Stimulated activated CD8-positive, alpha-beta memory T cell treated with anti-CD3 and anti-CD28 coated beads, Interleukin-7, amount 100 ng/mL, for 24 hours (primary cell): ENCODE measurements around the gene ACKR1.
A peak's percentile ranks its signal among the peaks of the same experiment; 100 is the strongest.

Experiments
- DNase-seq: peaks from one replicate; pipeline ENCODE4 v3.0.0-alpha.2; 2020; ENCODE audit warnings: low read depth

Gene ACKR1

DNA sequence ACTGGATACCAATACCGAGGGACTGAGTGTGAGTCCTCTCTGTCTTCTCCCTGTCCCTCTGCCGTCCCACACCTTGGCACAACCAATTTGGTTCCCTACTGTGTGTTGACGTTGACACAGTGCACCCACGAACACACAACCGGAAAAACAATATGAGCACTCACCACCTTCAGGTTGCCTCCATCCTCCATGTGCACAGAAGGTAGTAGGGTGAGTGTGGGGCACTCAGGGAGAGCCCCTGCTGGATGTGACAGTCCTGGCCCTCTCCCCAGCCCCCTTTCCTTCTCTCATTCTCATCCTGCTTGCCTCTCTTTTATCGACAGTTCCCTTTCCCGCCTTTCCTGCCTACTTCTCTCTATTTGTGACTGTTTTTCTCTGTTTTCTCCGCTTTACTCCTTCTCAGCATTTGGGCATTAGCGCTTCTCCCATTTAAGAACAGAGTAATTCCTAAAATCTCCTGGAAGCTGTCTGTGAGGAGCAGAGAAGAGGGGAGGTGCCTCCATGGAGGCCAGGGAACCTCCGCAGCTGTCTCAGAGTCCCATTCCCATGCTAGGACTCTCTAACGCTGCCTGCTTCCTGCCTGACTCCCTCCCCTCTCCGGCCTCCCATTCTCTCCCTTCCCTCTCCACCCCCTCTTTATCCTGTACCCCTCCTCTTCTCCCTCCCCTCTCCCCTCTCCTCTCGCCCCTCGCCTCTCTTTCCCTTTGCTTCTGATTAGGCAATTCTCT lies 16.9 kb upstream of the ACKR1 start:
- DNase-seq = no peak

DNA sequence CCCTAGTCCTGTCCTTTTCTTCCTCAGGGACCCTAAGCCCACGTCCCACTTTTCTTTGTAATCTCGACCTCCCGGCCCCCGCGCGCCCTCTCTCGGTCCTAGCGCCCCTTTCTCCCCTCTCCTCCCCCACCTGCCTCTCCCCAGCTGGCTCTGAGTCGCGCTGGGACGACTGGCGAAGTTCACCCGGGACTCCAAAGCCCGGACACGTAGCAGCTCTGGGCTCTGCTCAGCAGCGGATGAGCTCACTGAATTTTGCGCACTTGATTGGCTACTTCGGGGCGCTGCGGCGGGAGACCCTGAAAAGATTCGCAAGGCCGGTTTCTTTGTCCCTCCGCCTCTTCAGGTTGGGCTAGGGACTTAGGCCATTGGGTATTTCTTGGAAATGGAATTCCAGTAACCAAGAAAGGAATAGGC lies 16.3 kb upstream of the ACKR1 start:
- DNase-seq = no peak

DNA sequence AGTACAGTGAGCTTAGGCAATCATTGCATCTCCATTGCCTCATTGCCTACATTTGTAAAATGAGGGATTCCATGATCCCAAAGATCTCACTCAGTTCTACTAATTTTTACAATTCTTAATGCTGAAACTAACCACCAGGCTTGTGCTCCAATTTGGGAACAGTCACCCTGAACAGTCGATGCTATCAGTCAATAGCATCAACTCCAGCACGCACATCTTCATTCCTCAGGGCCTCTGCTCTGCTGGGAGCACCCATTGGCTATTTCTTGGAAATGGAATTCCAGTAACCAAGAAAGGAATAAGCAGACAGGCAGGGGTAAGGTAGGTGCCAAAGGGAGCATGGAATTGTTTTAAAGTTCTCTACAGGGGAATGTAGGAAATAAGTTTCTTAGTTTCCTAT lies 14.2 kb upstream of the ACKR1 start:
- no peak for DNase-seq

DNA sequence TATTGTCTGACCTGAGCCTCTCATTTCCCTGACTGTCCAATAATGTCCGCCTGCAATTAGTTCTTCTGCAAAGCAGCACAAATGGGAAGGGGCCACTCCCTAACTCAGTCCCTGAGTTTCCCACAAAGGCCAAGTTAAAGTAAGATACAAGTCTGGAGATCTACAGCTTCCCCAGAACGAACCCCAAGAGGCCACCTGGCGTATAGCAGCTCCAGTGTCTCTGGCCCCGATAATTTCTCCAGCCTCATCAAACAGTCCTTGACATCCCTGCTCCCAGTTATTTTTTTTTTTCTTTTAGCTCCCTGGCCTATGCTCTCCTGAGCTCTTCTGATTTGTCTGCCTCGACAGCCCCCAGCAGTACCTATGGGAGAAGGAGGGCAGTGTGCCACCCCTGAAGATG lies 8.1 kb upstream of the ACKR1 start:
- DNase-seq = no peak

DNA sequence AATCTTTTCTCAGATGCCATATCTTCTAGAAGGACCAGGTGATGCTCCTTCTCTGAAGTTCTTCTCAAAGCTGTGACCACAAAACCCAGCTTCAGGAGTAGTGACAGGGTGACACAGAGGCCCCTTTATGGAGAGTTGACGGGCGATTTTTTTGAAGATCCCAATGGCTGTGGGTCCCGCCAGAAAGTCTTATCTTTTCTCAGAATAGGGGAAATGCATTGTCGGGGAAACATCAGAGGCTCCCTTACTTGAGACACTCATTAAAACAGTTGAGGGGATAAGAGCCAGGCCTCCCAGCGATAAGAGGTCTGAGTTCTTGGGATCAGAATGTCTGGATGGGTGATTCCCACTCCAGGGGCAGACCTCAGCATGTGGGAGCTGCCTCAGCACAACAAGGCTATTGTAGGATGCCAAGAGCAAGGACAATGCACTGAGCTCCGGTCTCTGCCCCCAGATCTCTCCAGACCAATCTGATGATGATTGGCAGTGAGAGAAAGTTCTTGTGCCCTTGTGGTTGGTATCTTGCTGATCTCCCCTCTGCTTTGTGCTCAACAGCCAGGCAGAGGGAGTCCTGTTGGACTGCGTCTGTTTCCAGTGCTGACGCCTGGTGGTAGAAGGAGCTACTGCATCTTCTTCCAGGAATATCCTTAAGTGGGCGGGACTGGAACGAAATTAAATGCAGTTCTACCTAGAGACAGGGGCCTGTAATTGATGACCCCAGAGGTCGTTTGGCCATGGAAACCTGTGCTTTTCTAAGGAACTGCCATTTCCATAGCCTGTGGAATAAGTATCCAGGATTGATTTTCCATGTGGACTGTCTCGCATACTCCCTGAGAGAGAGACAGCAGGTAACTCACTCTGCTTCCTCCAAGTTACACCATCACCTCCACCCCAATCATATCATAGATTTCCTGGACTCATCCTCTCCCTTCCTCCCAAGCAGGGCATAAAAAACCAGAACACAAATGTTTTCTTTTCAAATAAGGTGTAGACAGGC lies 6.8 kb upstream of the ACKR1 start:
- DNase-seq = peak; percentile 26

DNA sequence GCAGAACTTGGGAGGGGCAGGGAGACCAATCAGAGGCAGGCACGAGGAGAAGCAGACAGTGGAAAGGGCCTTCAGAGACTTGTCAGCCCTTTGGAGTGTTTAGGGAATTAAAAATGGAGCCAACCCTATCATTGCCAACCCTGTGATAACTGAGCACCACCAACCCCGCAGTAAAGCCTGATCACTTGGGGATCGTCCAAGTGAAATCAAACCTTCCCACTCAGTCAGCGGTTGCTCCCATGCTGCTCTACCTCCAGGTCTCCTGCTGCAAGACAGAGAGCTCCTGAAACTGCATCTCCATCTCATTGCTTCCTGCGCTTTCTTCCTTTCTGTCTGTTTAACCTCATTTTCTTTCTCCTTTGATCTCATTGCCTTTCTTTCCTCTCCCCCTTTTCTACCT lies 4.8 kb upstream of the ACKR1 start:
- no peak for DNase-seq

DNA sequence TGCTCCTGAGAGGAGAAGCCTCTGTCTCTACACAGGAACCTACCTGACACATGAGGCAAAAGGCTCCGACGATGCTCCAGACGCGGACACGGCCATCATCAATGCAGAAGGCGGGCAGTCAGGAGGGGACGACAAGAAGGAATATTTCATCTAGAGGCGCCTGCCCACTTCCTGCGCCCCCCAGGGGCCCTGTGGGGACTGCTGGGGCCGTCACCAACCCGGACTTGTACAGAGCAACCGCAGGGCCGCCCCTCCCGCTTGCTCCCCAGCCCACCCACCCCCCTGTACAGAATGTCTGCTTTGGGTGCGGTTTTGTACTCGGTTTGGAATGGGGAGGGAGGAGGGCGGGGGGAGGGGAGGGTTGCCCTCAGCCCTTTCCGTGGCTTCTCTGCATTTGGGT lies 3.9 kb upstream of the ACKR1 start:
- no peak for DNase-seq

DNA sequence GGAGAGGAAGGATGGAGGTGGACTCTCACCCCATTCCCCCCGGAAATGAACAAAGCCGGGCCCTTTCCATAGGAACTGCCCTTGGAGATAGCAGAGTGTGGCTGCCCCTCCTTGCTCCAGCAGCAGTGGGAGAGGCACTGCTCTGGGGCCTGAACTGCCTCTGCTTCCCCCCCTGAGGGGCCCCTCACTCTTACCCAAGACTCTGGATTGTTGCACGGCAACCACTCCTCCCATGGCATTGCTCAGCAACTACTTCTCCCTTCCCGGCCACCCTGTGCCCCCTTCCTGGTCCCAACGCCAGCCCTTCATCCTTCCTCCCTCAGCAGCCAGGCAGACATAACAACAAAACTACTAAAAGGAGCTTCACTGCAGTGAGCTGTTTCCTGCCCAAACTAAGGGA lies 3.0 kb upstream of the ACKR1 start:
- DNase-seq = no peak

DNA sequence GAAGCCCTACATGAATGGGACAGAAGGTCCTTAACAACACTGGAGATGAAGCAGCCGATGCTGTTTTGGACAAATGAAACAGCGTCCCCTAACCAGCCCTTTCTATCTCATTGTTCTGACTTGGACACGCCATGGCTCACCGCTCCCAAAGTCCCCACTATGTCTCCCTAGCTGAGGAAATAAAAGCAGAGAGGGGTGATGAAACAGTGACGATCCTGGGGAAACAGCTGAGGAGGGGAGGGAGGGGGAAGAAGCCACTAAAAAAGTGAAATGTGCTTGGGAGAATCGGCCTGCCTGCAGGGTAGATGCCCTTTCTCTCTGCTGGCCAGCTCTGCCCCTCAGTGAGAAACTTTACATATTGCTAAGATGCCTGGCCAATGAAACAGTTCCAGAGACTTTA lies 1.1 kb upstream of the ACKR1 start:
- no peak for DNase-seq

DNA sequence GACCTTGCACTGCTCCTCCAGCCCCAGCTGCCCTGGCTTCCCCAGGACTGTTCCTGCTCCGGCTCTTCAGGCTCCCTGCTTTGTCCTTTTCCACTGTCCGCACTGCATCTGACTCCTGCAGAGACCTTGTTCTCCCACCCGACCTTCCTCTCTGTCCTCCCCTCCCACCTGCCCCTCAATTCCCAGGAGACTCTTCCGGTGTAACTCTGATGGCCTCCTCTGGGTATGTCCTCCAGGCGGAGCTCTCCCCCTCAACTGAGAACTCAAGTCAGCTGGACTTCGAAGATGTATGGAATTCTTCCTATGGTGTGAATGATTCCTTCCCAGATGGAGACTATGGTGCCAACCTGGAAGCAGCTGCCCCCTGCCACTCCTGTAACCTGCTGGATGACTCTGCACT lies 550 bp downstream of the ACKR1 start:
- DNase-seq = no peak

DNA sequence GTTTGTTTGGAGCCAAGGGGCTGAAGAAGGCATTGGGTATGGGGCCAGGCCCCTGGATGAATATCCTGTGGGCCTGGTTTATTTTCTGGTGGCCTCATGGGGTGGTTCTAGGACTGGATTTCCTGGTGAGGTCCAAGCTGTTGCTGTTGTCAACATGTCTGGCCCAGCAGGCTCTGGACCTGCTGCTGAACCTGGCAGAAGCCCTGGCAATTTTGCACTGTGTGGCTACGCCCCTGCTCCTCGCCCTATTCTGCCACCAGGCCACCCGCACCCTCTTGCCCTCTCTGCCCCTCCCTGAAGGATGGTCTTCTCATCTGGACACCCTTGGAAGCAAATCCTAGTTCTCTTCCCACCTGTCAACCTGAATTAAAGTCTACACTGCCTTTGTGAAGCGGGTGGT lies 1.4 kb downstream of the ACKR1 start:
- no peak for DNase-seq

DNA sequence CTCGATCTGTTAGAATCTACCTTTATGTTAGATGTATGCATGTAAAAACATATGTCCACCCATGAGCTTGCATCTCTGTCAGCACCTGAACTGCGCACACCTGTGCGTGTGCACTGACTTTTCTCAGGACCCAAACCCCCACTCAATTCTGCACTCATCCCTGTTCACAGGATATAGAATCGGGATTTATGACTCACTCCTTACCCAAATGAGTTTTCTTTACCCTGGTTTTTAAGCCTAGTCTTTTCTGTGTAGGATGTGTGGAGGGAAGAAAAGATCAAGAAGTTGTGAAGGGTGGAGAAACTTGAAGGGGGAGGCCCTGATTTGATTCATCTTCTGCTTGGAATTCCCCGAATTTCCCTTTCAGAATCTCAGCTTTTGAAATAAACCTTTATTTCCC lies 2.4 kb downstream of the ACKR1 start:
- no peak for DNase-seq

DNA sequence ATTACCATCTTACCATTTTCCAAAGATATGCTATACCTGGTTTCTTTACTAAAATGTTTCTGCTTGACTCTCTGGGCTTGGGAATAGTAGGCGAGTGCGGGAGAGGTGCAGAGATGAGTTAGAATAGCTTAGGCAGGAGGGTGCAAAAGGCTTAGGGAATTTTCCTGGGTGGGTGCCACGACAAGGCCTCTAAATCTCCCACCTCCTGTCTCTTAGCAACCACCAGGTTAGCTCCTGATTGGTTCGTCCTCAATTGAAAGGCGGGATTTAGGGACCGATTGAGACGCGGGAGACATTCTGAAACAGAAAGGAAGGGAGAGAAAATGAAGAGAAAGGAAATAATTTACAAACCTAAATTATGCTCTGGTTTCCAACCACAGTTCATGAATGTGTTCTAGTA lies 3.1 kb downstream of the ACKR1 start:
- DNase-seq = no peak

DNA sequence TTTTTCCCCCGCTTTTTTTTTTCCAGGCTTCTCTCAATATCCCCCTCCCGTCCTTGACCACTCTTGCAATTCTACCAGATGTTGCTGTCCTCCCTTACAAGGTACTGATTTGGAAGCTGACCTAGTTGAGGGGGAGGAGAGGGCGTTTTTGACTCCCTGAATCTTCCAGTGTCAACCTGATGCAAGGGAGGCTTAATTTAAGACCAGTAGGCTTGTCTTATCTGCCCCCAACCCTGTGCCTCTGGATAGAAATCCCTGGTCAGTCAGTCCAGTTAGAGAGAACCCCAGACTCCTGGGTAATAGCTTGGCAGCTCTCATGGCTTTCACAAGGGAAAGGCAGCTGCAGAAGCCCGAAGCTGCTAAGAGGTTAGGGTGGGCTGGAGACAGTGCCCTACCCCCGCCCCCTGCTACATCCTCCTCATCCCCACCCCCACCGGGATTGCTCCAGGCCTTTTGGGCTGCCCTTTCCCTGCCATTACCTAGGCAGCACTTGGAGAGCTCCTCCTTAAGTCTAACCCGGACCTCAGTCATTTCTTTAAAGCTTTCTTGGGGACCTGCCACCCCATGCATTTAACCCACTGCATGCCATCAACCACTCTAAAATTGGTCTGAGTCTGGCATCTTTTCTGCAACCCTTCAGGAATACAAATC lies 3.6 kb downstream of the ACKR1 start:
- DNase-seq = no peak

DNA sequence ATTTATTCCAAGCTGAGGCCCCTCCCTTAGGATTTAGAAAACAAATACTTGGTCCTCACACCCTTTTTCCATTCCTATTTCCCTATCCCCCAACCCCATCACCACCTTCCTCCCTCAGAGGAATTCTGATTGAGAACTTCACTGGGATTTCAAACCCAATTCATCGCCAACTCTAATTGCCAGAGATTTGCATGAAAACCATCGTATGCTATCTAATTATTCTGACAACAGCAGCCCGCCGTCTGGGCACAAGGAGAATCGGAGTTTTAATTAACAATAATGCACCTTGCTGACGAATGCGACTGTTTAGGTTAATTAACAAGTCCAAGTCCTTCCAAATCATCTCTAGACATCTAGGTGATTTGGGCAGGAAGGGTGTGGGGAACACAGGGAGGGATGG lies 4.4 kb downstream of the ACKR1 start:
- DNase-seq = no peak

DNA sequence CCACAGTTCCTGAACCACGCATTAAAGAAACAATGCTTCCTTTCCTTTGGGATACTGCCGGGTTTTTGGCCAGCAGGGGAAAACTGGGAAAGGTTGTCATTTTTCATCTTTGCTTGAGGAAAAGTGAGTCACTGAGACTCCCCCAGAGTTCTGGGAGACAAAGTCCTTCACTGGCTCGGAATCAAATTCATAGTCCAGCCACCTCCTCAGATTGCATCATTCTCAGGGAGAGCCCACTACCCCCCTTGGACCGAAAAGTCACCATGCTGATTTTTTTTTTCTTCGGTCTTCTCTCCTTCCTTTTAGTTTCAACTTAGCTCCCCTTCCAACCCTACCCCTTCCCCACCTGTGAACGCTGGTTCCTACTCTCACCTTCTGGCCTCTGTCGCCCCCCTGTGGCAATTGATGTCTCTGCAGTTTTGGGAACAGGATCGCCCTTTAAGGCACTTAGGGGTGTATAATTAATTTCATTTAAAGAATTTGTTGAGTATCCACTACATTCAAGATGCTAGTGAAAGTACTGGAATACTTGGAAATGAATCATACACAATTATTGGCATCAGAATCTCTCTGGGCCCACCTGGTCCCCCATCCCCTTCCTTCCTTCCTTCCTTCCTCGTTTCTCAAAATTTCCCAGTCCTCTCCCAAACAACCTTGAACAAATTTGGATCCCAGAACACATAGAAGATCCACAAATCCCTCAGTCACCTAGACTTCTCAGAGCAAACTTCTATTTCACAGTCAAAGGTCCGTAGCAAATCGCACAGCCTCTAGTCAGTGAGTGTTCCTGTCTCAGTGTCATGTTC lies 6.9 kb downstream of the ACKR1 start:
- peak; percentile 10 for DNase-seq

DNA sequence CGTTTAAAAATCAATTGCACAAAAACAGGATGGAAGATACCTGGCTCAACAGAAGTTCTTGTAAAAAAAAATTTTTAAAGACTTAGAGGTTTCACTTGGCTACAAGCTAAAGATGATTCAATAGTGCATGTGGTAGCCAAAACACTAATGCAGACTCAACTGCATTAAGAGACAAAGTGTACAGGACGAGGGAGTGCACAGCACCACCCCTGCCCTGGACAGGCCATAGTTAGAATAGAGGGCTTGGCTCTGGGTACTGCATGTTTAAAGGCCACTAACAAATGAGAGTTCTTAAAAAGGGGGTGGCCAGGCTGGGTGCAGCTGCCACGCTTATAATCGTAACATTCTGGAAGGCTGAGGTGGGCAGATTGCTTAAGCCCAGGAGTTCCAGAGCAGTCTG lies 7.9 kb downstream of the ACKR1 start:
- DNase-seq = no peak

DNA sequence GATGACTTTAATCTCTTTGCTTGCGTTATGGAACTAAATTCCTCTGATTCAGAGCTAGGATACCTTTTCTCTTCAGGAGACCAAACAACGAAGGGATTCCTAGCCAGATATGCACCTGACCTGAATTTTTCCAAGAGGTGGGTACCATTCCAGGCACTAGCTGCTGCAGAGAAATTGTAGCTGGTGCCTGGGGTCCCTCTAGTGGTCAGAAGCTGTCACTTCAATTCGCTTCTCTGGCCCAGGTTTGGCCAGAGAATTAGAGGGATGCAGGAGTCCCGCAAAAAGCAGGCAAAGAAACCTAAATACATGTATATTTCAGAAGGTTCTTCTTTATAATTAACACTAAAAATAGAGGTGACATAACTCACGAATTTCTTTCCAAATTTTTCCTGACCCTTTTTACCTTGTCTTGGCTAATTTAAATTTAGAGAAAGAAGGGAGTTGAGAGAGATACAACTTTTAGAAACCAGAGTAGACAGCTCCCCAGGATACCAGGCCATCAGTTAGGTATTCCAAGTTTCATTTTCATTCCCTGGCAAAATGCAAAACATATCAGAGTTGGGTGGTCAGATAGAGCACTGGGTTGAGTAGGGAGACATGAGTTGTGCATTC lies 9.6 kb downstream of the ACKR1 start:
- peak; percentile 12 for DNase-seq

DNA sequence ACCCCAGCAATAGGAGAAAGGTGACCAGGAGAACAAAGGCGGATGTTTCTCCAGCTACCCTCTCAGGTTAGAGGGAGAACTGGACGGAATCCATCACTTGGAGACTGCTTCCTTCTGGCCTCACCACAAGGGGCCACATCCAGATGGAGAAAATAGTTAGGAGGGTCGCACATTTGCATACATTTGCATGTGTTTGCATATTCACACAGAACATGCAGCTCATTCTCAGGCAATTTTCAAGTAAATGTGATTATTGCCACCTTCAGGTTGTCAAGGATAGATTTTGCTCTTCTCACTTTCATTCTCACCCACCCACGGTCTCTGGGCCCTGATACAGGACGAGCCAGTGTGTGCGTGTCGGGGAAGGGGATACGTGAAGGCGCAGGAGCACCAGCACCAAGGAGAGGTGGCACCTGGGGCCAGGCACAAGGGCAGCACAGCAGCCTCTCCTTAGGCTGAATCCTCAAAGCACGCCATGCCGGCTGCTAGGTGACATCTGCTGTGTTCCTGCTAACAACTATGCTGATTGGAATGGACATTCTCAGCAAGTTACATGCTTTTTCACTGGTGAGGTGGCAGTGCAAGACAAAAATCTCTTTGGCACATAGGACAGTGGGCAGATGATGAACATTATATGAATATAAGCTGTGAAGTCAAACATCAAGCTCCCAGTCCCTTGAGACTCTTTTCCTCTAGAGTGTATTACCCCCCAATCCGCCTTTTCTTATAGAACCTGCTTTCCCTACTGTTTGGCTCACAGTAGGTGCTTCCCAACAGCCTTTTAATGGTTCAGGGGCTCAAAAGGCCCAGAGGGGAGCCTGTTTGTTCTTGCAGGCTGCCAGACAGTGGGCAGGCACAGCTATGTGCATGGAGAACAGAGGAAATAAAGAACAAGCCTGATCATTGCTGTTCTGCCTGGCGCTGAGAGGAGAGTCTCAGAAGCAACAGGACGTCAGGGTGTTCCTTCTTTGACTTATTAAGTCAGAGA lies 14.3 kb downstream of the ACKR1 start:
- DNase-seq = no peak
